HG03103 (cell line): ENCODE results near the gene MIPEP.

Experiments
- ATAC-seq: cut with Tn5 transposase; IDR thresholded peaks from one replicate; pipeline ENCODE4 v1.9.1; 2021; ENCODE audit warnings: low read depth; ENCODE audit not compliant: unreplicated experiment

MIPEP gene

DNA sequence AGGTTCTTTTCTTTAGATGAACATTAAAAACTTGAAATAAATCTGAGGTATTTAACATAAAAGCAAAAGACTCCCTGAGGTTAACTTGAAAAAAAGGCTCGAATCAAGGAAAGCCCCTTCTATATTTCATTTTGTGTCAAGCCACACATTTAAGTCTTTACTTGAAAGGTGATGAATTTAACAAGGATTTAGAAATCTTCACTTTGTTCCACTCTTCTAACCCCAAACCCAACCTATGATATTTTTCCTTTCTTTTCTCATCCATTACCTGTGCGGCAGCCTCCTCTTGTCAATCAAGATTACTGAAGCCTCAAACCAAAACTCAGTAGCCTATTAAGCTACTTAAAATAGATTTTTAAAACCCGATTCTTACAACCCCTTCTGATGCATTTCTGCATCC is 33.8 kb downstream of the MIPEP start:
- no peak for ATAC-seq

DNA sequence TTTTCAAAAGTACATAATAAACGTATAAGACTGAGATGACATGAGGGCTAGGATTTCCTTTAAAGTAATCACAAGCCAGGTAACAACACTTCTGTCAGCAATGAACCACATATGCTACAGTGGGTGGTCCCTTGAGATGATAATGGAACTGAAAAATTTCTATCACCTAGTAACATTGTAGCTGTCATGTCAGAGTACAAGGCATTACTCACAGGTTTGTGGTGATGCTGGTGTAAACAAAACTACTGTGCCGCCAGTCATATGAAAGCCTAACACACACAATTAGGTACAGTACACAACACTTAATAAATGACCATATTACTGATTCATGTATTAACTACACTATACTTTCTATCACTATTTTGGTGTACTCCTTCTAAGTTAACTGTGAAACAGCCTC is 36.8 kb downstream of the MIPEP start:
- no peak for ATAC-seq

- no peak for ATAC-seq
Measured at GRCh38 chr13:23851106-23851505, 38.1 kb downstream of the MIPEP start.

GRCh38 chr13:23850134-23850533 is 39.1 kb downstream of the MIPEP start:
- no peak for ATAC-seq

DNA sequence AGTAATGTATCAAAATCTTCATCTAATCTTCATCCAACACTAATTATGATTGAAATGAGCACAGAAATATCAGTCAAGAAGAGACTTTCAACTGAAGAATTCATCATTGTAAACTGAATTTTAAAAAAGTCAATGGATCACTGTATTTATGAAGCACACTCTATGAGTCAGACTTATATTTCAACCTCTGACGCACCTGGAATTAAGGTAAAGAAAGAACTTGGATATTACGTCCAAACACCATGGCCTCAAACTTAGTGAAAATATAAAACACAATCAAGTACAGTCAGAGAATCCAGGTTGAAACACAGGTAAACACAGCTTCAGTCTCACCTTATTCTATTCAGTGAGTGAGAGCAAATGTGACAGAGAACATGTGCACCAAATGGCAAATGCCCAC is 39.5 kb downstream of the MIPEP start:
- no peak for ATAC-seq

DNA sequence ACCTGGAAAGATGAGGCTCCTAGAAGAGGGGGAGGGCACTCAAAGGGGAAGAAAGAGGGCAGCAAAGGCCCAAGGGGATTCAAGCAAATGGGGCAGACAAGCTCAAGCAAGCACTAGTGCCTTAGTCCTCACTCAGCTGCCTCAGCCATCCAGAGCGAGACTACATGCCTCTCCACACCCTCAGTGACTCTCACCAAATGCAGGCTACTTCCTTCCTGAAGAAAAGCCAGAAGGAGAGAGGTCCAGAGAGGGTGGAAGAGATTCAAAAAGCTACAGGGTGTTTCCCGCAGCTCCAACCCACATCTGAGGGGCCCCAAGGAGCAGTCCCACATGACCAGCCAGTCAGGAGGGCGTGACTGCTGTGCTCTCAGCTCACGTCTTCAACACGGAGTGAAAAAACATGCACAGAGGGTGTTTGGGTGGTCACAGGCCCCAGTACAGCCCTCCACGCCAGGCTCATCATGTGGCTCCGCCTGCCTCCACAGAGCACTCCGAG is 40.5 kb downstream of the MIPEP start:
- no peak for ATAC-seq

- ATAC-seq = no peak
Measured at GRCh38 chr13:23848019-23848418, 41.2 kb downstream of the MIPEP start.

GRCh38 chr13:23847497-23847896 is 41.7 kb downstream of the MIPEP start:
- no peak for ATAC-seq

DNA sequence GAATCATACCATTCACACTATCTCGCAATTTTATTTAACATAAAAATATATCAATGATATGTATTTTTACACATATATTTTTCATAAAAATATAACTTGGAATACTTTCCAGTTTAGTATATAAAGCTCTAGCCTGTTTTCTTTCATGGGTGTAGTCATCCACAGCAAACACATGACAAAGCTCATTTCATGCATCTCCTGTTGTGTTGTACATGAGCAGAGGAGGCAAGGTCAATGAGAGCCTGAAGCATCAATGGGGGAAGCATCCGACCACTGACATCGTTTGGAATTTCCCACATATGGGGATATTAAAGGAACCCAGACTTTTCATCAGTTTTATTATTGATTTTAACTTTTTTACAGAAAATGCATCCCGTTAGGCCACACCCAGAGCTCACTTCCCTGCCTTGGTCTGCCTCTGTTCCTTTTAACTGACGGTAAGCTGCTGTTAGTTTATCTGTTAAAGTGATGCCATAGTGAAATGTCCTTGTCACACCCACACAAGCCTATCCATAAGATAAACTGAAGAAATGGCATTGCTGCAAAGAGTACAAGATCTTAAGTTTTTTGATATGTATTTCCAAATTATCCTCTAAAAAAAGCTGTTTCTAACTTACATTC is 44.0 kb downstream of the MIPEP start:
- no peak for ATAC-seq

GRCh38 chr13:23844132-23844531 is 45.1 kb downstream of the MIPEP start:
- ATAC-seq = no peak

DNA sequence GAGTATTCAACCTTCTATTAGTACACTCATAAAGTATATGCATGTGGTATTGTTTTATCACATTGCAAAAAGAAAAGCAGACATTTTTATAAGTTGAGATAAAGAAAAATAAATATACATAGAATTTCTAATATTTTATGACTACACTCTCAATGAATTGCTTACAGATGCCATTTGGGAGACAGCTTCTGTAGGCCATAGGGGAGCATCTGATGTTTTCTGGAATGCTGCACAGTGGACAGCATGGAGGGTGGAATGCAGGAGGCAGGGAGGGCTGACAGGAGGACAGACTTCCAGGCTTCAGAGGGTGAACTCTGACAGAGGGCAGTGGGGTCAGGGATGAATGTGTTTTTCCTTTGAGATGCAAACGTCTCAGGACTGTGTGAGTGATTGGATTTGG is 45.8 kb downstream of the MIPEP start:
- ATAC-seq = no peak

- no peak for ATAC-seq
Measured at GRCh38 chr13:23842406-23842805, 46.8 kb downstream of the MIPEP start.

GRCh38 chr13:23833733-23834611 is 55.2 kb downstream of the MIPEP start:
- ATAC-seq = no peak

- no peak for ATAC-seq
Measured at GRCh38 chr13:23828866-23829265, 60.3 kb downstream of the MIPEP start.

DNA sequence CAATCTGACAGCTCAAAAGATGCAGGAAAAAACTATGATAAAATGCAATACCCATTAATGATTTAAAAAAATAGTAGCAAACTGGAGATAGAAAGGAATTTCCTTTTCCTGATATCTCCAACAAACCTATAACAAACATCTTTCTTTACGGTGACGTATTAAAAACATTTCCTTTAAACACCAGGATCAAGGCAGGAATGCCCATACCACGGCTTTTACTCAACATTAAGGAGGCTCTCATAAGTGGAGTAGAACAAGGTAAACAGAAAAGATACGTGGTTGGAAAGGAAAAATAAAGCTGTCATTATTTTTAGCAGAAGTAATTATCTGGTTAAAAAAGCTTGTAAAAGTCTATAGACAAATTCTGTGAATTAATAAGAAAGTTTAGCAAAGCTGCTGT is 61.1 kb downstream of the MIPEP start:
- no peak for ATAC-seq

GRCh38 chr13:23825179-23825578 is 64.0 kb downstream of the MIPEP start:
- no peak for ATAC-seq

DNA sequence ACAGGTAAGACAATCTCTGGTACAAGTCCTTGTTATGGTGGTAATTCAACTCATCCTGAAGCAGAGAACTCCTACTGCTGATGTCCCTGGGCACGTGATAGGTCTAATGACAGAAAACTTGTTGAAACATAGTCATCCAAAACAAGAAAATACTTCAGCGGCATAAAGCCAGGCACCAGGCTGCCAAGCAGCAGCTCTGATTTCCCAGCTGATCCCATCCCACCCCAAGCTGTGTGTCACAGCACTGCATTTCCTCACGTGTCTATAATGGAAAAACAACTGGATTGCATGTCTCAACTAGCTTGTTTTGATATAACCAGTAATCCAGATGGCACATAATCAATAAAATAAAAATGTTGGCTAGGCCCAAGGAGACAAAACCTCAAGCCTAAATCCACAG is 64.8 kb downstream of the MIPEP start:
- no peak for ATAC-seq

- ATAC-seq = no peak
Measured at GRCh38 chr13:23822252-23822824, 66.9 kb downstream of the MIPEP start.

DNA sequence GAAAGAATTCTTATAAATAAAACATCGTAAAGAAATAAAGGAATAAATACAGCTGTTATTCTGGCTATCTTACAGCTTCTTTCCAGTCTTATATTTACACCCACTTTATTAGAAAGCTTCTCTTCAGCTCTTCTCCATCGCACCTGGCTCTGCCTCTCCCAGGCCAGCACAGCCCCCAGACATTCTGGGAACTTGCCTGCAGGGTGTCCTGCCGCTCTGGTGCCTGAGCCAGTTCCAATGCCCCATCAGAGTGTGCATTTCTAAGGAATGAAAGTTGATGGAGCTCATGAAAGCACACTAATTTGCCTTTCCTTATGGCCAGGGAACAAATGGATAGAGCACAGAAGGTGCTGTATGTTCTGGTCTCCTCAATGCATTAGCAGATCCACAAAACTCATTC is 68.7 kb downstream of the MIPEP start:
- no peak for ATAC-seq

- ATAC-seq = no peak
Measured at GRCh38 chr13:23817830-23818229, 71.4 kb downstream of the MIPEP start.

DNA sequence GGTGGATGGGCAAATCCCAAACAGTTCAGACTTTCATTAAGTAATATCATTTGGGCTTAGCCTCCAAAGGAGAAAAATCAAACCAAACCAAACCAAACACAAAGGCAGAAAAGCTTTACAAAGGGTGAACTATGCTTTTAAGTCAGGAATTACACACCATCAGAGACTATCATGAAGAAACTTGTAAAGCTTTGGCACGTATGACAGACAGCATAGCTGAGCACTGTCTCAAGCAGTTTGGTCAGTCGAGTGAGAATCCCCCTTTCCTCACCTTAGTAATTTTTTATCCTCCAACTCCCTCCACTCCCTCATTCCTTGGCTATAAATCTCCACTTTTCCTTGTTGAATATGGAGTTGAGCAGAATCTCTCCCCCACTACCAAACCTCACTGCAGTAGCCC is 72.1 kb downstream of the MIPEP start:
- no peak for ATAC-seq

GRCh38 chr13:23813635-23814034 is 75.6 kb downstream of the MIPEP start:
- ATAC-seq = no peak
